DMS153 (cell line): ENCODE data around the gene NACC2.

Source experiments
- DNase-seq: peaks from one replicate; lab custom pipeline; 2025; lab: John Stamatoyannopoulos, UW

NACC2 gene

GRCh38 chr9:136021872-136022681 lies 73.0 kb downstream of the NACC2 start:
- no peak for DNase-seq

GRCh38 chr9:136021171-136021871 lies 73.8 kb downstream of the NACC2 start:
- no peak for DNase-seq

GRCh38 chr9:136020671-136021070 lies 74.4 kb downstream of the NACC2 start:
- DNase-seq = no peak

- DNase-seq = no peak
Observed at GRCh38 chr9:136020206-136020605, 74.9 kb downstream of the NACC2 start.

GRCh38 chr9:136019681-136020060 lies 75.4 kb downstream of the NACC2 start:
- no peak for DNase-seq

- DNase-seq = no peak
Observed at GRCh38 chr9:136019041-136019680, 75.9 kb downstream of the NACC2 start.

GRCh38 chr9:136018257-136019031 lies 76.6 kb downstream of the NACC2 start:
- no peak for DNase-seq

GRCh38 chr9:136017289-136018190 lies 77.5 kb downstream of the NACC2 start:
- DNase-seq = no peak

- no peak for DNase-seq
Observed at GRCh38 chr9:136016572-136017288, 78.4 kb downstream of the NACC2 start.

GRCh38 chr9:136015656-136016571 lies 79.2 kb downstream of the NACC2 start:
- no peak for DNase-seq

GRCh38 chr9:136014924-136015633 lies 80.0 kb downstream of the NACC2 start:
- no peak for DNase-seq

GRCh38 chr9:136014147-136014923 lies 80.8 kb downstream of the NACC2 start:
- DNase-seq = no peak

- DNase-seq = no peak
Observed at GRCh38 chr9:136013524-136014034, 81.5 kb downstream of the NACC2 start.

GRCh38 chr9:136013116-136013515 lies 82.0 kb downstream of the NACC2 start:
- no peak for DNase-seq

- DNase-seq = no peak
Observed at GRCh38 chr9:136012651-136013050, 82.4 kb downstream of the NACC2 start.

- no peak for DNase-seq
Observed at GRCh38 chr9:136011703-136012496, 83.2 kb downstream of the NACC2 start.

GRCh38 chr9:136011376-136011702 lies 83.8 kb downstream of the NACC2 start:
- DNase-seq = no peak
